ENCODE measurements around the gene CDC25B. TPM values are rescaled to one million over a fixed set of nuclear protein-coding genes. Genes with fewer than 3 reads are reported as not detected.

The CDC25B gene
- total and polyA plus RNA-seq, 2 of the 13 experiments (the other 11 are each of a cell fraction or from before 2014, with no cell fraction given): 14.5 to 19.4 TPM

- TF ChIP-seq SMAD1 (CRISPR knock-in tag; IDR thresholded peaks at IDR 0.05; ENCODE audit: borderline replicate concordance, low read depth) (no peak), ZSCAN5A (CRISPR knock-in tag; IDR thresholded peaks at IDR 0.05; ENCODE audit: borderline replicate concordance) (no peak; the same call in 1 of the 2 replicates), HHEX (CRISPR knock-in tag; IDR thresholded peaks at IDR 0.05) (no peak), ZGPAT (CRISPR knock-in tag; IDR thresholded peaks at IDR 0.05) (peak; percentile 99), ZNF512 (CRISPR knock-in tag; IDR thresholded peaks at IDR 0.05) (no peak), CC2D1A (CRISPR knock-in tag; IDR thresholded peaks at IDR 0.05) (peak; percentile 10; the same call in 1 of the 2 replicates), SNAI1 (CRISPR knock-in tag; IDR thresholded peaks at IDR 0.05; ENCODE audit: borderline replicate concordance) (peak; percentile 81; the same call in 1 of the 2 replicates), ZNF644 (CRISPR knock-in tag; IDR thresholded peaks at IDR 0.05; ENCODE audit: low read depth) (peak; percentile 80), ZBTB3 (CRISPR knock-in tag; IDR thresholded peaks at IDR 0.05; ENCODE audit: borderline replicate concordance, low read depth) (no peak), AGO2 (optimal IDR thresholded peaks at IDR 0.05; ENCODE audit: low read depth, low read length) (no peak), U2AF1 (optimal IDR thresholded peaks at IDR 0.05; ENCODE audit: low read depth, low read length) (peak; percentile 72), RBM22 (optimal IDR thresholded peaks at IDR 0.05; ENCODE audit: low read length) (no peak), ZNF556 (CRISPR knock-in tag; IDR thresholded peaks at IDR 0.05; ENCODE audit: borderline replicate concordance) (peak; percentile 64), ZNF562 (CRISPR knock-in tag; IDR thresholded peaks at IDR 0.05; ENCODE audit: borderline replicate concordance) (peak; percentile 75; the same call in 1 of the 2 replicates), FOSL2 (CRISPR knock-in tag; IDR thresholded peaks at IDR 0.05) (peak; percentile 99), RARA (CRISPR knock-in tag; IDR thresholded peaks at IDR 0.05) (peak; percentile 84), JUNB (CRISPR knock-in tag; IDR thresholded peaks at IDR 0.05; ENCODE audit: borderline replicate concordance) (peak; percentile 92), ZNF33A (CRISPR knock-in tag; IDR thresholded peaks at IDR 0.05; ENCODE audit: borderline replicate concordance) (no peak), HNRNPH1 (optimal IDR thresholded peaks at IDR 0.05; ENCODE audit: low read depth, low read length) (peak; percentile 54), CEBPB (IDR thresholded peaks at IDR 0.05; ENCODE audit: borderline replicate concordance, low read depth, low read length) (peak; percentile 98), ZNF549 (CRISPR knock-in tag; IDR thresholded peaks at IDR 0.05) (no peak), ZNF354B (CRISPR knock-in tag; IDR thresholded peaks at IDR 0.05) (peak; percentile 63), ZBTB21 (CRISPR knock-in tag; IDR thresholded peaks at IDR 0.05) (no peak; the same call in none of the 2 replicates), ZBTB42 (CRISPR knock-in tag; IDR thresholded peaks at IDR 0.05) (peak; percentile 97), MAFG (CRISPR knock-in tag; IDR thresholded peaks at IDR 0.05) (no peak), PAWR (CRISPR knock-in tag; IDR thresholded peaks at IDR 0.05; ENCODE audit: borderline replicate concordance) (no peak), ZNF552 (CRISPR knock-in tag; IDR thresholded peaks at IDR 0.05; ENCODE audit: borderline replicate concordance) (peak; percentile 99)
These were observed 15.6 kb downstream of the CDC25B start (continued) for GRCh38 chr20:3811467-3812258.

Measured in HepG2 (cell line).